ENCODE measurements around the gene MAP3K19.
A peak's percentile ranks its signal among the peaks of the same experiment; 100 is the strongest.
"Not testable (repeated sequence)": the region's sequence is repeated elsewhere in the genome, so short reads cannot be mapped to it uniquely, and the experiment has no call there.

Gene MAP3K19

GRCh38 chr2:135047300-135047699 lies at the start of gene MAP3K19:
TSS of gene MAP3K19 (minus strand) at chr2:135047447. CDS start at chr2:135024647, 22,800 bp downstream.
- DNase-seq: no peak

GRCh38 chr2:135096665-135097446 lies 49.6 kb upstream of the MAP3K19 start:
- DNase-seq: no peak

GRCh38 chr2:135095591-135095990 lies 48.3 kb upstream of the MAP3K19 start:
- DNase-seq: no peak

- DNase-seq: no peak
Observed at GRCh38 chr2:135094508-135094907, 47.3 kb upstream of the MAP3K19 start.

GRCh38 chr2:135093670-135094330 lies 46.6 kb upstream of the MAP3K19 start:
- DNase-seq: no peak

- no peak for DNase-seq
Observed at GRCh38 chr2:135093193-135093592, 45.9 kb upstream of the MAP3K19 start.

GRCh38 chr2:135091681-135092080 lies 44.4 kb upstream of the MAP3K19 start:
- DNase-seq: no peak

GRCh38 chr2:135089597-135089996 lies 42.4 kb upstream of the MAP3K19 start:
- DNase-seq: not testable (repeated sequence)

- DNase-seq: no peak
Observed at GRCh38 chr2:135086222-135086621, 39.0 kb upstream of the MAP3K19 start.

- DNase-seq: no peak
Observed at GRCh38 chr2:135078417-135078816, 31.2 kb upstream of the MAP3K19 start.

GRCh38 chr2:135076556-135076955 lies 29.3 kb upstream of the MAP3K19 start:
- no peak for DNase-seq

- no peak for DNase-seq
Observed at GRCh38 chr2:135074216-135074615, 27.0 kb upstream of the MAP3K19 start.

- DNase-seq: no peak
Observed at GRCh38 chr2:135072125-135072997, 25.1 kb upstream of the MAP3K19 start.

- no peak for DNase-seq
Observed at GRCh38 chr2:135066710-135067109, 19.5 kb upstream of the MAP3K19 start.

- no peak for DNase-seq
Observed at GRCh38 chr2:135064149-135064548, 16.9 kb upstream of the MAP3K19 start.

- DNase-seq: no peak
Observed at GRCh38 chr2:135063210-135063609, 16.0 kb upstream of the MAP3K19 start.

GRCh38 chr2:135059577-135059976 lies 12.3 kb upstream of the MAP3K19 start:
- no peak for DNase-seq

- no peak for DNase-seq
Observed at GRCh38 chr2:135056790-135057189, 9.5 kb upstream of the MAP3K19 start.

- no peak for DNase-seq
Observed at GRCh38 chr2:135055182-135055786, 8.0 kb upstream of the MAP3K19 start.

- peak; percentile 4 for DNase-seq
Observed at GRCh38 chr2:135052997-135053474, 5.8 kb upstream of the MAP3K19 start.

GRCh38 chr2:135052042-135052876 lies 5.0 kb upstream of the MAP3K19 start, which contains the start of gene RAB3GAP1:
TSS of gene RAB3GAP1 (plus strand) at chr2:135052292. CDS start at chr2:135052308, 16 bp downstream.
- peak; percentile 88 for DNase-seq

GRCh38 chr2:135050684-135051083 lies 3.4 kb upstream of the MAP3K19 start:
- no peak for DNase-seq
